Gastroesophageal sphincter (tissue), 3 donors: ENCODE results near the gene FMN2.

Source experiments
- CTCF ChIP-seq, 4 experiments: fragments of 200-600 bp in 2 of 4; fragments of 450-650 bp in 2 of 4; sonication (generic) in 1 of 4; IDR thresholded peaks; one replicate each; pipeline ENCODE4 v1.5.1; 2017 to 2019; ENCODE audit warnings: antibody characterized with exemption in 4 of 4, mild to moderate bottlenecking in 2 of 4, moderate library complexity in 2 of 4
- POLR2A ChIP-seq, 2 donors: fragments of 450-650 bp; IDR thresholded peaks; one replicate each; pipeline ENCODE4 v1.6.1; 2017; ENCODE audit warnings: antibody characterized with exemption in 2 of 2, mild to moderate bottlenecking in 2 of 2, moderate library complexity in 1 of 2
- POLR2AphosphoS5 ChIP-seq: sonication (generic); formaldehyde crosslinking; IDR thresholded peaks from one replicate; pipeline ENCODE4 v1.6.1; 2017; ENCODE audit warnings: antibody characterized with exemption

DNA sequence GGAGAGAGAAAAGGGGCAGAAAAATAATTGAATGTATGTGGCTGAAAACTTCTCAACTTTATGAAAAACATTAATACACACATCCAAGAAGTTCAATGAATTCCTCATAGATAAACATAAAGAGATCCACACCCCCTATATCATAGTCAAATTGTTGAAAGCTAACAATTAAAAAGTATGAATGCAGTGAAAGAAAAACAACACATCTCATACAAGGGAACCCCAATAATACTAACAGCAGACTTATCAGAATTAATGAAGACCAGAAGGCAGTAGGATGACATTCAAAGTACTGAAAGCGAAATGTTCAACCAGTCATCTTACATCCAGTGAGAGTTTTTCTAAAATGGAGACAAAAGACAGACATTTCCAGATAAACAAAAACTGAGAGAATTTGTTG lies 134.4 kb downstream of the FMN2 start:
- TF ChIP-seq CTCF (IDR thresholded peaks at IDR 0.05) (no peak), POLR2A (IDR thresholded peaks at IDR 0.05) (no peak), POLR2AphosphoS5 (no peak)
